ENCODE data around the gene EFNA2.

Gene EFNA2

GRCh38 chr19:1247748-1248138 is 37.9 kb upstream of the EFNA2 start:
- no peak for TF ChIP-seq CTCF (IDR thresholded peaks at IDR 0.05)

DNA sequence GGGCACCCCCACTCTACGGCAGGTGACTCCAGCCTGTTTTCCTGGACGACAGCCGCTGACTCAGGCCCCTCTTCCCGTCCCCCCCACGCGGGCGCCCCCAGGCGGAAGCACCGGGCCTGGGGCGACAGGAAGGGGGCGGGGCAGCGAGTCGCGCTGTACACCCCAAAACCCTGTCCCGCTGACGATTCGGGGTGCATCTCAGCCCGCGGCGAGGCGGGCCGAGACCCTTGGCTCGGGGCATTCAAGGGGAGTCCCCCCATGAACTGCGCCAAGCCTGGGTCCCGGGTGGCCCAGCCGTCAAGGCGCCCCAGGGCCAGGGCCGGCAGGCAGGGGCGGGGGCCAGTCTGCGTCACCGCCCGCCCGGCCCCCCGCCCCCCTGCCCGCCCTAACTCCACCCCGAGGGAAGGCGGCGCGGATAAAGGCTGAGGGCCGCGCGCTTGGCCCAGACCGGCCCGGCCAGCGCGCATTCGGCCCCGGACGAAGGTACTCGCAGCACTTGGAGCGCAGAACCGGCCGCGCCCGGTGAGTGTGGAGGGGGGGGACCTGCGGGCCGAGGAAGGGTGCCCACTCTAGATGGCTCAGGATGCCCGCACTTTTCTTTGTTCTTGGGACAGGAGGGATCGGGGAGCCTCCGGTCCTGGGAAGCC is 37.4 kb upstream of the EFNA2 start, which contains the start of gene MIDN:
MIDN (plus strand) TSS at position 445 of the 647 bp plus-strand sequence. CDS start 1,714 bp downstream, outside the sequence.
- peak; percentile 29; the same call in 1 of the 2 replicates for TF ChIP-seq CTCF (IDR thresholded peaks at IDR 0.05)

GRCh38 chr19:1248786-1249297 is 36.8 kb upstream of the EFNA2 start:
- TF ChIP-seq CTCF (IDR thresholded peaks at IDR 0.05) = peak; percentile 96

GRCh38 chr19:1249298-1249989 is 36.2 kb upstream of the EFNA2 start:
- TF ChIP-seq CTCF (IDR thresholded peaks at IDR 0.05) = no peak

DNA sequence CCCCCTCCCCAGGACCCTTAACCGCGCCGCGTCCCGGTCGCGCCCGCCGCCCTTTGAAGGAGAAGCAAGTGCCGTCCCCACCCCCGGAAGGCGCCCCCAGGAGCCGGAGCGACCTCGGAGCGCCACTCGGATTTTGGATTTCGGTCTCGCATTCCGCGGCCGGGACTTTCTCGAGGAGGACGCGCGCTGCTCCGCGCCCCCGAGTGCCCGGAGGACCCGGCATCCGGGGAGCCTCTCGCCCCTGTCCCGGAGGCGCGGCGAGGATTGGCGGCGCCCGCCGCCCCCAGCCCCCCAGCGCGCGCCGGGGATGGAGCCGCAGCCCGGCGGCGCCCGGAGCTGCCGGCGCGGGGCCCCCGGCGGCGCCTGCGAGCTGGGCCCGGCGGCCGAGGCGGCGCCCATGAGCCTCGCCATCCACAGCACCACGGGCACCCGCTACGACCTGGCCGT is 35.7 kb upstream of the EFNA2 start:
- TF ChIP-seq CTCF (IDR thresholded peaks at IDR 0.05) = no peak

- TF ChIP-seq CTCF (IDR thresholded peaks at IDR 0.05) = peak; percentile 7; the same call in 1 of the 2 replicates
Observed at GRCh38 chr19:1250437-1251260, 35.0 kb upstream of the EFNA2 start.
